Stimulated activated CD4-positive, alpha-beta T cell treated with anti-CD3 and anti-CD28 coated beads, Interleukin-15, amount 100 ng/mL, for 24 hours (primary cell): ENCODE measurements around the gene BPI.
"Not testable (repeated sequence)": the region's sequence is repeated elsewhere in the genome, so short reads cannot be mapped to it uniquely, and the experiment has no call there.

Experiments used
- DNase-seq: peaks from one replicate; pipeline ENCODE4 v3.0.0-alpha.2; 2020

BPI gene

DNA sequence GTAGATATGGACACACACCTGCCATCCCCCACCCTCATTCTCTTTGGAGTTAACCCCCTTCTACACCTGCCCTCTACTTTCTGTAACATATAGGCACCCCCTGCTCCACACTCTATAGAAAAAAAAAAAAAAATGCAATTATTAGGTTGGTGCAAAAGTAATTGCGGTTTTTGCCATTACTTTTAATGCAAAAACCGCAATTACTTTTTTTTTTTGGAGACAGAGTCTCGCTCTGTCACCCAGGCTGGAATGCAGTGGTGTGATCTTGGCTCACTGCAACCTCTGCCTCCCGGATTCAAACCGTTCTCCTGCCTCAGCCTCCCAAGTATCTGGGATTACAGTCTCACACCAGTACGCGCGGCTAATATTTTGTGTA is 35.6 kb downstream of the BPI start:
- not testable (repeated sequence) for DNase-seq

DNA sequence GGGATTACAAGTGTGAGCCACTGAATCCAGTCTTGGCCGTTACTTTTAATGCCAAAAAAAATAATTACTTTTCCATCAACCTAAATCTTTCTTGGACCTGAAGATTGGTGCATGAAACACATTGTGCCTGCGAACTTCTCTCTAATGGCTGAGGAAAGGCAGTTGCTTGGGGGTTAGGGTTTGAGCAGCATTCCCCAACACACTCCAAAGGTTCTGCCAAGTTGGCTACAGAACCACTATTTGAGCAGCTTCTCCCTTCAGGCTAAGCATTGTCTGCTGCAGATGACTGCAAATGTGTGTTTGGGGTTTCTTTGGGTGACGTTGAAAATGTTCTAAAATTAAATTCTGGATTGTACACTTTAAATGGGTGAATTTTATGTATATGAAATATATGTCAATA is 36.0 kb downstream of the BPI start:
- no peak for DNase-seq

DNA sequence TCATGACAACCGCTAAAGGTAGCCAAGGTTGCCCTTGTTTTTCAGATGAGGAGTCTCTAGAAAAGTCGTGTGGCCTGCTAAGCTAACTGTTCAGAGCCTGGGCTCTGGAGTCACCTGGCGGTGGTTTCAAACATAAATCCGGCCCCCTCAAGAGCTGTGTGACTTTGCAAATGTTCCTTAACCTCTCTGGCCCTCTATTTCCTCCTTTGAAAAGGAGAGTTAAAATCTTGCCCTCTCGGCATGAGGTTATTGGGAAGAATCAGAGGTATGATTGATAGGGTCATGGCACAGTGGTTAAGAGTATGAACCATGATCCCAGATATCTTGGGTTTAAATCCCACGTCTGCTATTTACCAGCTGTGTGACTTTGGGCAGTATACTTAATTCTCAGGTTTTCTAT is 36.7 kb downstream of the BPI start:
- no peak for DNase-seq

DNA sequence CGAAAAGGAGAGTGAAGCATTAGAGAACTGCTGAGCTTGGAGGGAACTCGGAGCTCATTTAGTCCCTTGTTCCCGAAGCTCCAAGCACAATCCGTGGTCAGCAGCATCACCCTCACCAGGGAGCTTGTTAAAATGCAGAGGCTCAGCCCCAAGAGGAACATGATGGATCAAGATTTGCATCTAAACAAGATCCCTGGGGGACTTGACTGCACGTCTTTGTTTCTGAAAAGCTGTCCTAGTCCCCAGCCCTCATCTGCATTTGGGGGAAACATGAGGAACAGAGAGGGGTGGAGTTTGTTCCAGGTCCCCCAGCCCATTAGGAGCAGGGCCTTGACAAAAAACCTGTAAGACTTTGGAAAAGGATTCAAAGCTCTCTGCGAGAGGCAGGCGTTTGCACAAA is 38.3 kb downstream of the BPI start:
- no peak for DNase-seq

DNA sequence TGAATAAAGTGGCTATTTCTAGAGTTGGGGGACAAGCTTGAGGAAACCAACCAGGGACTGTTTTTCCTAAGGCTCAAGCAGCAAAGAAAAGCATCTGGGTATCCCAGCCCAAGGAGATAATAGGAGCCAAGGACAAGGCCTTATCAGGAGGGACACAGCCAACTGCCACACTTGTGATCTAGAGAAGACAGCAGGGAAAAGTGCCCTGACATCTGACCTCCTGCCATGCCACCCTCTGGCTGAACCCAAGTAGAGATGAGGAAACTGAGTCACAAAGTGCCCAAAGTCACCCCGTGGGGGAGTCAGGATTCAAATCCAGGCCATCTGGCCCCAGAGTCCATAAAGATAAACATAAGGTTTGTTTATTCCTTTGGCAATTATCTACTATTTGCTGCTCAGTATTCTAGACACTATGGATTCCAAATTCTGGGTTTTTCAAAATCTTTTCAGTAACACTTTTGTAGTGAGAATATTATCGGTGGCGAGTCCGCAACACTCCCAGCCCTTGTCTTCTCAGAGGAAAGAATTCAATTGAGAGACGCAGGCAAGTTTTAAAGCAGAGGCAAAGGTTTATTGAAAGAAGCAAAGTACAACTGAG is 38.9 kb downstream of the BPI start:
- no peak for DNase-seq

DNA sequence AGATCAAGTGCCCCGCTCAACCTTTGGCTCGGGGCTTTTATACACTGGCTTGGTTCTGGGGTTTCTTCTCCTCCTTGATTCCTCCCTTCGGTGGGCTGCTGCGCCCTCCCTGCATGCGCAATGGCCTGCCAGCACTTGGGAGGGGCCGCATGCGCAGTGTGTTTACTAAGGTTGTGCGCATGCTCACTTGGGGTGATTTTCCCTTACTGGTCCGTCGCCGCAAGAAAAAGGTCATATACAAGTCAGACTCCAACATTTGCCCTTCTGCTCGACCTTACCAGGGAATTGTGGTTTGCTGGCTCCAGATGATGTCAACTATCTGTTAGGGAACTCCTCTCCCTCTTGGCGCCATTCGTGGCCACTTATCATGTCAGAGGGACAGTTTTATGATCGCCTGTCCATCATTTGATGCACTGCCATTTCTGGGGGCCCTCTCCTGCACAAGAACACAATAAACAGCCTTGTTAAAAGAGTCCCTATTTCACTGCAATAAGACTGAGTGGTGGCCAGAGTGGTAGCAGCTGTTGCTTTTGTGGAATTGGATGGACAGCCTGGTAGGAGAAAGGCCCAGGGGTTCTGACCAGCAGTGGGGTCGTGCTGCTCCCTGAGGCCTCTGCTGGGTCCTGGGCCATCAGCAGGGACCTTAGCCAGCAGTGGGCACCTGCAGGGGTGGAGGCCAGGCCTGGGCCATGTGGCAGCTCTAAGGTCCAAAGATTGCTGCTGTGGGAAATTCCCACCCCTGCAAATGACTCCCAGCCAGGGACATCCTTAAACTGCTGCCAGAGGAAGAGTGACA is 39.6 kb downstream of the BPI start:
- DNase-seq, result no peak

DNA sequence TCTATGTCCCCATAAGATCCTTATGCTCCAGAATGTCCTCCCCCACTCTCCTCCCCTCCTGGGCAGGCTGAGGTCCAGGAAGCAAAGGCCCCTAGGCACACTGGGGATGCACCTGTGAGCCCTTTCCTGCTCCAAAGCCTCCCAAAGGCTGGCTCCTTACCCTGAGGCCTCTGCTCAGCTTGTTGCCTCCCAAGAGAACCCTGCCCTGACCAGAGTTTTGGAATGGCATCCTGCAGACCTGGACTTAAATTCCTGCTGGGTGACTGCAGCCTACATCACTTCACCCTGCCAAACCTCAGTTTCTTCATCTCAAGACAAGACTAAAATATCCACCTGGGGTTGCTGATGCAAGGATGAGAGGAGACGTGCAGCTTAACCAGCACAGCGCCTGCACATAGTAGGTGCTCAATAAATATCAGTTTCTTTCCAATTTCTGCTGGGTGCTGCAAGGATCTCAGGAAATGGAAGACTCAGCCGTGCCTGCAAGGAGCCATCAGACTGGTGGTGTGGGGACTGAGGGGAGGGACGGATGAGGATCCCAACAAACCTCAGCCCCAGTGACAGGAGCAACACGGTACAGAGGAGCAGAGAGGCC is 40.2 kb downstream of the BPI start:
- no peak for DNase-seq

DNA sequence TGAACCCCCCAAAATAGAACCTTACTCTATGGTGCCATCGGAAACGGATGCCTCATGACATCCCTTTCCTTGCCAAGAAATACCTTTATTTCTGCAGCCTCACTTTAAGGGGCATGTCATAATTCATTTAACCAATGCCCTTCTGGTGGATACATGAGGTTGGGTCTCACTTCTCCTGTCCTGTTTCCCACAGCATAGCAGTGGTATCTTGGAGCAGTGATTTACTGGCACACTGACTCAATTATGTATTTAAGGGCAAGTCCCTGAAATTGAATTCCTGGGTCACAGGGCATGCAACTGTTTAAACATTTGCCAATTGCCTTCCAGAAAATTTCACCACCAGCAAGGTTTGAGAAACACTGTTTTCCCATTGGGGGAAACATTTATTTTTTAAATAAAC is 41.7 kb downstream of the BPI start:
- DNase-seq, result no peak

DNA sequence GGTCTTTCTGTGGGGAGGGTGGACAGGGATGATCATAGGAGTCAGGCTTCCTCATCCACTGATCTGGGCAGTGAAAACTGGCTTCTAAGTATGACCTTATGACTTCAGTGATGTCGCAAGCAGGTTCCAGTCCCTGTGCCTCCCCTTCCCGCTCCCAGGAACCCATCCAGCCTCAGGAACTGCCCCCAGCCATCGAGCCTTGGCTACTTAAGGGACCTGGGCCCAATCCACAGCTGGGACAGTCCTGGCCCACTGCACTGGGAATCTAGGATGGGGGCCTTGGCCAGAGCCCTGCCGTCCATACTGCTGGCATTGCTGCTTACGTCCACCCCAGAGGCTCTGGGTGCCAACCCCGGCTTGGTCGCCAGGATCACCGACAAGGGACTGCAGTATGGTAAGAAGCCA is 42.3 kb downstream of the BPI start, which contains the start of gene LBP:
LBP (plus strand) TSS at position 236 of the 405 bp plus-strand sequence; CDS start at position 271, 35 bp downstream.
- no peak for DNase-seq

DNA sequence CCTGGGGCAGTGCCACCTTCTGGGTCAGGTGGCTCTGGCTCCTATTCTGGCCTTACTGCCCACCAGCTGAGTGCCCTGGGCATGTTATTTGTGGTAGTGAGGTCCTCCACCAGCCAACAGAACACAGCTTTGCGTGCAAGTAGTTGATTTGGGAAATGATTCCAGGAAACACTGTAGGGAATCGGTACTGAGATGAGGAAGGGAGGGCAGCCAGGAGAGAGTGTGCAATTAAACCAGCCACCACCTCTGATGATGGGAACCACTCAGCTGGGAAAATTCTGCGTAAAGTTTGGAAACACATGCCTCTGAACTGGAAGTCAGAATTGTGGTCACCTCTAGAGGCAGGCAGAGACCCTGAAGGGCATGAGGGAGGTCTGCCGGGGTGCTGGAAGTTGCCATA is 42.8 kb downstream of the BPI start:
- no peak for DNase-seq

DNA sequence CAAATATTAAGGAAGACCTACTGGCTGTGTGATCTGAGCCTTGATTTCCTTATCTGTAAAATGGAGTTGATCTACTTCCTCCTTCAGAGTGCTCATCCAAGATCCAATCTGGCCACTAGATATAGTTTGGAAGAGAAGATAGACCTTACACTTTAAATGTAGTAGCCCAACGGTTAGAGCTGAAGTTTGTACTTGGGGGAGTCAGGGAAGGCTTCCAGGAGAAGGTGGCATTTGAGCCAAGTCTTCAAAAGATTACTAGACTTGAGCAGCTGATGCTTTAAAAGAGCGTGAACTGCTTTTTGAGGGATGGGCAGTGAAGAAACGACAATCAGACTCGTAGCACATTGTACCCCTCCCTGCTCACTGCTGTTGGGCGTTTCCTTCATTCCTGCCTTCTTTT is 45.9 kb downstream of the BPI start:
- no peak for DNase-seq

DNA sequence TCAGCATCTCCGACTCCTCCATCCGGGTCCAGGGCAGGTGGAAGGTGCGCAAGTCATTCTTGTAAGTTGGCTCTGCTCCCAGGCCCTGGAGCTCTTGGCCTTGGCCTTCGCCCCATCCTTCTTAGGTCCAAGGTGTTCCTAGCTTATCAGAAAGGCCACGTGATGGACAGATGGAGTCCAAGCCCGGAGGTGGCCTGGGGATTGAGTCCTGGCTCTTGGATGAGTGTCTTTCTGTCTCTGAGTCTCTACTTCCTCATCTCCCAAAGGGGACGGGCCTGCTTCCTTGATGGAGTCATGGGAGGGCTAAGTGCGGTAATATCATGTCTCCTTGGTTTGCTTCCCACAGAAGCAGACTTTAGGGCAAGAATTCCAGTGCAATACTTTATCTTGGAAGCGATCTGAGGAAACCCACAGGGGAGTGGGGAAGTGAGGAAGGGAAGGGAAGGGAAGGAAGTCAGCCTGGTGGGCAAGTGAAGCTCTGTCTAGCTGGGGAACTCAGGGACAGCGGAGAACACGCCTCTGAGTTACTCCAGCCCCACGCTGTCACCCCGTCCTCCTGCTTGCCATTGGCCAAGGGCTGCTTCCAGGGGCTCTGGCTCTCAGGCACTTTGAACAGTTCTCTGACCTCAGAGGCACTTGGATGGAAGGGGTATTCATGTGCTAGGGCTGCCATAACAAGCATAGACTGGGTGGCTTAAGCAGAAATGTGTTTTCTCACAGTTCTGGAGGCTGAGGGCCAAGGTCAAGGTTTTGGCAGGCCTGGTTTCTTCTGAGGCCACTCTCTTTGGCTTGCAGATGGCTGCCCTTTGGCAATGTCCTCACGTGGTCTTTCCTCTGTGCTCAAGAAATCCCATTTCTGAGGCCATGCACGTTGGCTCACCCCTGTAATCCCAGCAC is 47.2 kb downstream of the BPI start:
- DNase-seq, result no peak

DNA sequence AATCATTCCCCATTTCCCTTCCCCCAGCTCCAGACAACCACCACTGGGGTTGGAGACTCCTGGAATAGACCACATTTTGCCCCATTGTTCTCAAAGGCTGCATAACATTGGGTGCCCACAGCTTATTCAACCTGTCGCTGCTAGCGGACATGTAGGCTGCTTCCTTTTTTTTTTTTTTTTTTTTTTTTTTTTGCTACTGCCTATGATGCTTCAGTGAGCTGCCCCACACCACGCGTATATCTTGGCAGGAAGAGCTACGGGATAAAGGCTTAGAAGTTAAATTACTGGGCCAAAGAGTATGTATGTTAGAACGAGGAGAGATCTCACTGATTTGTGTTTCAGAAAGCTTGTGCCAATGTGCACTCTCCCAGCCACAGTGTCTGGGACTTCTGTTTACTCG is 49.4 kb downstream of the BPI start:
- no peak for DNase-seq

DNA sequence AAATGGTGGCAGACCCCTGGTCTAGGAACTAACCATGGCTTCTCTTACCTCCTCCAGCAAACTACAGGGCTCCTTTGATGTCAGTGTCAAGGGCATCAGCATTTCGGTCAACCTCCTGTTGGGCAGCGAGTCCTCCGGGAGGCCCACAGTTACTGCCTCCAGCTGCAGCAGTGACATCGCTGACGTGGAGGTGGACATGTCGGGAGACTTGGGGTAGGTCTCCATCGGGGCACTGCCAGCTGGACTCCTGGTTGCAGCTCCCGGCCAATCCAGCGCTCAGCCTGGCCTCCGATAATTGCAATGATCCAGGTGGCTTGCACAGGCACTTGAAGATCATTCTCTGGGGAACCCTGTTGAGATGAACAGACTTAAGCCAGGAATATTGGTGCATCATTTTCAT is 50.3 kb downstream of the BPI start:
- no peak for DNase-seq

DNA sequence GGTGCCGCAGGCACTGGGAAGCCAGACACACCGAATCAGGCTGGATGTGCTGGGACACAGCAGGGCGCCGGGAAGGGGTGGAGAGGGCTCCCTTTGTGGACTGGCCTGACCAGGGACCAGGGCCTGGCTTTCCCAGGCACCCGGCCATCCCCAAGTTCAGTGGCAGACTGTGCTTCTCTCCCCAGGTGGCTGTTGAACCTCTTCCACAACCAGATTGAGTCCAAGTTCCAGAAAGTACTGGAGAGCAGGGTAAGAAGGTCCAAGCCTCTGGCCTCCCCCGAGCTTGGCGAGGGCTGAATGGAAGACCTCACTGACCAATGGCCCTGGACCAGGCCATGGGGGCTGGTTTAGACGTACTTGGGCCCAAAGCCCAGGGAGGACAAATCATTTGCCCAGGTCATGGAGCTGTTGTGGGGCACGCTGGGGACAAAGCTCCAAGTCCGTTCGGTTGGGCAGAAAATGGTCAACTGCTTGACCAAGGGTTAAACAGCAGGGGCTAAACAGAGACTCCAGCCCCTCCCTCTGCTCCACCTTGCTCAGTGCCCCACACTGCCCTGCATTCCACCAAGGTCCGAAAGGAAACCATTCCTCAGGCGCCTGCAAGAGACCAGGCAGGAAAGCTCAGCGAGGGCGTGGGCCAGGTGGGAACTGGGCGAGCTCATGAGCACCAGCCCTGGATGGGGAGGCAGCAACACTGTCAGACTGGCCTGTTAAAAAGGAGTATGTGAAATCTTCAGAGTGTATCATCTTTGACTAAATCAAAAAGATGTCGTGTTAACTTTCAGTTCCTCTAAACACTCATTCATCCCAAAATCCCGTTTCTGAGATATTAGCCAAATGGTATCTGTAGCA is 51.4 kb downstream of the BPI start:
- no peak for DNase-seq

DNA sequence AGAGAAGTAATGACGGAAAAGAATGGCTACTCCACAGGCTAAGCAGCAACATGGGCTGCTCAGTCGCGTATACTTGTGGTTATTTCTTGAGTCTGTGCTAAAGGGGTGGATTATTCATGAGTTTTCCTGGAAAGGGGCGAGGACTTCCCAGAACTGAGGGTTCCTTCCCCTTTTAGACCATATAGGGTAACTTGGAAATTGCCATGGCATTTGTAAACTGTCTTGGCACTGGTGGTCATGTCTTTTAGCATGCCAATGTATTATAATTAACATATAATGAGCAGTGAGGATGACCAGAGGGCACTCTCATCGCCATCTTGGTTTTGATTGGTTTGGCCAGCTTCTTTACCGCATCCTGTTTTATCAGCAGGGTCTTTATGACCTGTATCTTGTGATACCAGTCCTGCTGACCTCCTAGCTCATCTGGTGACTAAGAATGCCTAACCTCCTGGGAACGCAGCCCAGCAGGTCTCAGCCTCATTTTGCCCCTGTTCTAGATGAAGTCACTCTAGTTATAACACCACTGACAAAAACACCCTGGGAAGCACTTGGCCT is 53.8 kb downstream of the BPI start:
- DNase-seq, result no peak

DNA sequence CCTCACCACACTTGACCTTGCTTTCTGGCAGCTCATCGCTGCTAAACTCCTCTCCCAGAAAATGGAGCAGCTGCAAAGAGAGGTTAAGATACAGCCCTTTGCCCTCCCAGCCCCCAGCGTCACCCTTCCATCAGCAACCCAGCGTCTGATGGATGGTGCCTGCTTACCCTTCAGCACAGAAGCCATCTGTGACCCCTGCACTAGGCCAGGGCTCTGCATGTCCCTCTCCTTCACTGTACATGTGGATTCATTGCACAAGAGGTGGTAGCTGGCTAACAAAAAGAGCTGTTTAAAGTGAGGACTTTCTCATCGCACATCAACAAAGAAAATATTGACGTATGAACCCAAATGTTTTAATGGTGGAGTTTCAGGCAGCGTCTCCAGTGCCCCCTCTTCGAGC is 54.6 kb downstream of the BPI start:
- DNase-seq, result no peak

DNA sequence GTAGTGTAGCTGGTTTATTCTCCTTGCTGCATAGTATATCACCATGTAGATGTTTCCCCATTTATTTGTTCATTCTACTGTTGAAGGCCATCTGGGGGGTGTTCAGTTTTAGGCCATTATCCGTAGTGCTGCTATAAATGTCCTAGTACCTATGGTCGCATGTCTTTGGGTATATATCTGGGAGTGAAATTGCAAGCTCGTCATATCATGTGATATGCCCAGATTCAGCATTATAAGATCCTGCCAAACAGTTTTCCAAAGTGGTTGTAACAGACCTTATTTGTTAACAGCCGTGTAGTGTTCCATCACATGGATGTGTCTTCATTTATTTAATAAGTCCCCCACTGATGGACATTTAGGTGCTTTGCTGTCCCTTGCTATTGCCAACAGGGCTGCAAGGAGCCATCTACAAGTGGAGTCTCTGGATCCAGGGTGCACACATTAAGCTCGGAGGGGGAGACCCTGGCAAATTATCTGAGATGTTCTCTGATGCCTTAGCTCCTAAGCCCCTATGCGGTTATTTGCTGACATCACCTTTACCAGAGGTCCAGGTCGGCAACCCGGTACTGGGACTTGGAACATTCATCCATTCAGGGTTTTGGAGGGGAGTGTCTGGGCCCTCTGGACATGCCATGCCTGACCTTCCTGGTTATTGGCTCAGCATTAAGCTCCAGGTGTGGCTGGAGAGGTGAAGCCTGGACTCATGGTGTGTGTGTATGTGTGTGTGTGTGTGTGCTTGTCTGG is 59.2 kb downstream of the BPI start:
- no peak for DNase-seq

DNA sequence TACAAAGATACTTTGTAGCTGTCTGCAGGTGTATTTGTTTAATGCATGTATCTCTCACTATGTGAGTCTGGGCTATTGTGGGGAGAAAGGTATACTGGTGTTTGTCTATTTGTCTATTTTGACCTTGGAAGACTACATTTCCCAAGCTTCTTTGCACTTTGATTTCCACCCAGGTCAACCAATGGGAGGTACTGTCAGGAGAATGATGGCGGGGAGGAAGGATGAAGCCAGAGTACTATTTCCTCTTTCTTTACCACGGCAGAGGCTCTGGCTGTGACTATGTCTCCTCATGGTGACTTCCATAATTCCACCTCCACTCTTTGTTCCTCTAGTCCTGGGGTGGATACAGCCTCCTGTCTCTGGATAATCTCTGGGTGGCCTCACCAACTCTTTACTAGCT is 65.4 kb downstream of the BPI start:
- DNase-seq, result no peak

DNA sequence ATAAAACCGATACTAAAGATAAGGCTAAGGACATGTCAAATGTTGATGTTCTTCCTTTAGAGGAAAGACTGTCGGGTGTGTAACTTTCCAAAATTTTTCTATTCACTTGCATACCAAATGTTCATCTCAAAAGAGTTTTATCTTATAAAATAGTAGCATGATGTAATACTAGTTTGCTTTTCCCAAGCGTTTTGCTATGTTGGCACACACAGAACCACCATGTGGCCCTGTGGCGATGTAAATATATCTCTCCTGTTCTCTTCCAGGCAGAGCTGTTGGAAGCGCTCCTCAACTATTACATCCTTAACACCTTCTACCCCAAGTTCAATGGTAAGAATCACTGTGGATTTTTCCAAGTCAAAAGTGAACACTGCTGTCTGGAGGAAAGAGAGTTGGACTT is 68.8 kb downstream of the BPI start:
- no peak for DNase-seq

DNA sequence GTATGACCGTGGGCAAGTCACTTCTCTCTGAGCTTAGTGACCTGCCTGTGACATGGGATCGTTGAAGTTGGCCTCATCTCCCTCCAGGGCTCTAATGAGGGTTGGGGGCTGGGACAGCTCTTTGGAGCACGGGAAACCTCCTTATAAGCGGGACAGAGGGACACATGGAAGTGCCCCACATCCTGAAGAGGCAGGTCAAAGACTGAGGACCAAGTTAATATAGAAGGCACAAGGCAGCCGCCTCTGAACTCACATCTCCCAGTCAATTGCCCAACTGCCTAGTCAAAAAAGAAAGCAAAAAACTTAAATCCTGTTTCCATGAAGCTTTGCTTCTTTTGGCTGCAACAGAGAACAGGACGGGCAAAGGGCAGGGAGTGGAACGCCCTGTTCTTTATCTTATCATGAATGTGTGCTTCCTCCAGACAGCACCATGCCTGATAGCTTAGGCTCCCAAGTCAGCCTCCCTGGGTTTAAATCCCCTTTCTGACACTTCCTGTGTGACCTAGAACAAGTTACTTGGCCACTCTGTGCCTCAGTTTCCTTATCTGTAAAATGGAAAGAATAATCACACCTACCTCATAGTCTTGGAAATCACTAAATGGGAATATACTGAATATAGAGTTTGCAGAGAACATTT is 69.4 kb downstream of the BPI start:
- no peak for DNase-seq
